Measurements from ENCODE around the gene KNOP1. TPM values are rescaled to one million over a fixed set of nuclear protein-coding genes. Genes with fewer than 3 reads are reported as not detected.

The KNOP1 gene
- total RNA-seq, 1 donor from 2014 or later: 10.9 TPM

- DNase-seq: no peak
Measured at GRCh38 chr16:19706846-19707245, 11.2 kb downstream of the KNOP1 start.

- no peak for DNase-seq
Measured at GRCh38 chr16:19705843-19706242, 12.2 kb downstream of the KNOP1 start.

- DNase-seq: no peak
Measured at GRCh38 chr16:19705146-19705501, 12.9 kb downstream of the KNOP1 start.

- DNase-seq: no peak
Measured at GRCh38 chr16:19704321-19705145, 13.5 kb downstream of the KNOP1 start.

GRCh38 chr16:19703172-19703889, 14.7 kb downstream of the KNOP1 start:
- no peak for DNase-seq

GRCh38 chr16:19701091-19701490, 16.9 kb downstream of the KNOP1 start:
- DNase-seq: no peak

GRCh38 chr16:19700319-19700781, 17.7 kb downstream of the KNOP1 start:
- peak; percentile 19 for DNase-seq

GRCh38 chr16:19699472-19699871, 18.6 kb downstream of the KNOP1 start:
- DNase-seq: no peak

- DNase-seq: peak; percentile 38
Measured at GRCh38 chr16:19698480-19699465, 19.3 kb downstream of the KNOP1 start.

- DNase-seq: no peak
Measured at GRCh38 chr16:19697756-19698318, 20.2 kb downstream of the KNOP1 start.

- no peak for DNase-seq
Measured at GRCh38 chr16:19696961-19697360, 21.1 kb downstream of the KNOP1 start.

- DNase-seq: peak; percentile 91
Measured at GRCh38 chr16:19696328-19696727, 21.7 kb downstream of the KNOP1 start.

- no peak for DNase-seq
Measured at GRCh38 chr16:19694989-19695388, 23.0 kb downstream of the KNOP1 start.

- DNase-seq: no peak
Measured at GRCh38 chr16:19691161-19691711, 26.8 kb downstream of the KNOP1 start.

GRCh38 chr16:19690196-19690595, 27.8 kb downstream of the KNOP1 start:
- DNase-seq: no peak

GRCh38 chr16:19689342-19689741, 28.7 kb downstream of the KNOP1 start:
- no peak for DNase-seq

GRCh38 chr16:19688396-19689024, 29.5 kb downstream of the KNOP1 start:
- no peak for DNase-seq

GRCh38 chr16:19687279-19687678, 30.7 kb downstream of the KNOP1 start:
- DNase-seq: no peak

GRCh38 chr16:19685176-19685575, 32.9 kb downstream of the KNOP1 start:
- no peak for DNase-seq

- no peak for DNase-seq
Measured at GRCh38 chr16:19683453-19684236, 34.4 kb downstream of the KNOP1 start.

All from skin of body (tissue), 2 donors.